ENCODE measurements around the gene ALG1L2.
"Not testable (repeated sequence)": the region's sequence is repeated elsewhere in the genome, so short reads cannot be mapped to it uniquely, and the experiment has no call there.

Gene ALG1L2

GRCh38 chr3:130136337-130136736, 54.7 kb downstream of the ALG1L2 start:
- not testable (repeated sequence) for DNase-seq

- not testable (repeated sequence) for DNase-seq
These were observed 56.1 kb downstream of the ALG1L2 start for GRCh38 chr3:130137685-130138084.

GRCh38 chr3:130138992-130139391, 57.4 kb downstream of the ALG1L2 start:
- not testable (repeated sequence) for DNase-seq

GRCh38 chr3:130140756-130141155, 59.1 kb downstream of the ALG1L2 start:
- not testable (repeated sequence) for DNase-seq

GRCh38 chr3:130143648-130144327, 62.2 kb downstream of the ALG1L2 start:
- DNase-seq: not testable (repeated sequence)

- DNase-seq: not testable (repeated sequence)
These were observed 62.7 kb downstream of the ALG1L2 start for GRCh38 chr3:130144328-130144650.

GRCh38 chr3:130145456-130145855, 63.8 kb downstream of the ALG1L2 start:
- not testable (repeated sequence) for DNase-seq

- not testable (repeated sequence) for DNase-seq
These were observed 64.8 kb downstream of the ALG1L2 start for GRCh38 chr3:130146465-130146864.
